Measurements from ENCODE around the gene SPATA31A6.
"Not testable (repeated sequence)": the region's sequence is repeated elsewhere in the genome, so short reads cannot be mapped to it uniquely, and the experiment has no call there.

Gene SPATA31A6

DNA sequence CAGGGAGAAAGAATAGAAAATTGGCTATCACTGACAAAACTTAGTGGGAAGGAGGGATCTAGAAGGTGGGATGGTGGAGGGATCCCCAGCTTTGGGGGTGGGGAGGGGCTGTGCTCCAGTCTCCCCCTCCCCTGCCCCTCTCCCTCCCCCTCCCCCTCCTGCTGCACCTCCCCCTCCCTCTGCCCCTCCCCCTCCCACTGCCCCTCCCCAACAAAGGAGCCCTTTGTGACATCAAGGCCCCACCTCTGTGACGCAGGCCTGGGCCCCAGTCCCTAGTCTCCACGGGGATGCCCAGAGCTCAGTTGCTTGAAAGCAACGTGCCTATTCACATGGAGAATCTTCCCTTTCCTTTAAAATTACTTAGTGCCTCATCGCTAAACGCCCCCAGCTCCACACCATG lies at the start of gene SPATA31A6:
TSS of gene SPATA31A6 (plus strand) at position 301 of the 400 bp plus-strand sequence. CDS start at position 330, 29 bp downstream.
- DNase-seq: not testable (repeated sequence)

DNA sequence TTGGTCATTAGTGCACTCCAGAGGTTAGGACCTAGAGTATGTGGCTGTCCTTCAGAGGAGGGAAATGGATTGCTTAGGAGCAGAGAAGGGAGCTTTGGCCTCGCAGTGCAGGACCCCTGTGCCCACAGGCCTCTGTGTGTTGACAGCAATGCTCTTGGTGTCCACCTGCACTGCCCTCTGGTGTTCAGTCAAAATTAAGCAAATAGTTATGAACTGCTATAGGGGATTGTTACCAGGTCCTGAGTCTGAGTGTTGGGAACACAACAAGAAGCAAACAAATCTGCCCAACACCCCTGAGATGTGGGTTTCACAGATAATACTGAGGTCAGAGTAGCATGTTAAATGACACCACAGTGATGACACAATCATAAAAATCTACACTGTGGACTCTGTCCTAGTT lies 23.2 kb upstream of the SPATA31A6 start:
- not testable (repeated sequence) for DNase-seq

DNA sequence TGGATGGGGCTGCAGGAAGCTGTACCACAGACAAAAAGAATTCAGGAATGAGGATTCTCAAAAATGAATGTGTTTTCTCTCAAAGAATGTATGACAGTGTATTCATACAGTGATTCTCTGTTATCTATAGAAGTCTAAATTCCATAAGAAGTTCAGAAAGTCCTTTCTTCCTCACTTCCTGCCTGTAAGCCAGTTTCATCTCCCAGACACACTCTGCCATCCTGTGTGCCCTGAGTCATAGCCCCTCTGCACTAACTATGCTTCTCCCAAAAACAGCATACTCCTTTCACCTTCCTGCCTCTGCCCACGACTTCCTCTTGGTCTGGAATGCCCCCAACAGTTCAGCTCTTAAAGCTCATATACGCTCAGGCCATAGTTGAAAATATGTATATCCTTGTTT lies 36.4 kb downstream of the SPATA31A6 start:
- DNase-seq: not testable (repeated sequence)

DNA sequence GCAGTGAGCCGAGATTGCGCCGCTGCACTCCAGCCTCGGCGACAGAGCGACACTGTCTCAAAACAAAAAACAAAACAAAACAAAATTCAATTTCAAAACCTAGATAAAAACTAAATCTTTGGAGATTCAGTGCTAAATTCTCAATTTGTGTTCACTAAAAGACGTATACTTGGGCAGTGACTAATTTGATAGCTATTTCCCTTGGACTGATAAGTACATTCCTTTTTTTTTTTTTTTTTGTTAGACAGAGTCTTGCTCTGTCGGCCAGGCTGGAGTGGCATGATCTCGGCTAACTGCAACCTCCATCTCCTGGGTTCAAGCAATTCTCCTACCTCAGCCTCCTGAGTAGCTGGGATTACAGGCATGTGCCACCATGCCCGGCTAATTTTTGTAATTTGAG lies 39.8 kb downstream of the SPATA31A6 start:
- not testable (repeated sequence) for DNase-seq

DNA sequence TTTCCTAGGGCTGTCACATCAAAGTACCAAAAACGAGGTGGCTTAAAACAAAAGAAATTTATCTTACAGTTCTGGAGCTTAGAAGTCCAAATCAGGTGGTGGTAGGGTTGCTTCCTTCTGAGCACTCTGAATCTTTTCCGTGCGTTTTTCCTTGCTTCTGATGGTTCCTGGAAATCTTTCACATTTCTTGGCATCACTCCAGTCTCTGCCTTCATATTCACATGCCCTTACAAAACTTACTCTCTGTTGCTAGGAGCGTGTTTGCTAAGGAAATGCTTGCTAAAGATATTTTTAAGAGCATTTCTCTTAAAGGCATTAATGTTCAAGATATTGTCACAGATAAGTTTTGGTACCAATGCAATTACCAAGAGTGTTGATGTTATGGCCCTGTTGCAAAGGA lies 49.6 kb downstream of the SPATA31A6 start:
- not testable (repeated sequence) for DNase-seq

DNA sequence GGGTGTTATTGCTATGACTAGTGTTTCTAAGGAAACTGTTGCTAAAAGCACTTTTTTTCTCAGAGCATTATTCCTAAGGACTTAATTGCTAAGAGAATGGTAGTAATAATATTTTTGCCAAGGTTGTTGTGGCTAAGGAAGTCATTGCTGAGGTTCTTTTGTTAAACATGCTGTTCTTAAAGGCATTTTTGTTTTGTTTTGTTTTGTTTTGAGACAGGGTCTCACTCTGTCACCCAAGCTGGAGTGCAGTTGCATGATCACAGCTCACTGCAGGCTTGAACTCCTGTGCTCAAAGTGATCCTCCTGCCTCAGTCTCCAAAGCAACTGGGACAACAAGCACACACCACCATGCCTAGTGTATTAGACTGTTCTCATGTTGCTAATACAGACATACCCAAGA lies 51.2 kb downstream of the SPATA31A6 start:
- DNase-seq: not testable (repeated sequence)

DNA sequence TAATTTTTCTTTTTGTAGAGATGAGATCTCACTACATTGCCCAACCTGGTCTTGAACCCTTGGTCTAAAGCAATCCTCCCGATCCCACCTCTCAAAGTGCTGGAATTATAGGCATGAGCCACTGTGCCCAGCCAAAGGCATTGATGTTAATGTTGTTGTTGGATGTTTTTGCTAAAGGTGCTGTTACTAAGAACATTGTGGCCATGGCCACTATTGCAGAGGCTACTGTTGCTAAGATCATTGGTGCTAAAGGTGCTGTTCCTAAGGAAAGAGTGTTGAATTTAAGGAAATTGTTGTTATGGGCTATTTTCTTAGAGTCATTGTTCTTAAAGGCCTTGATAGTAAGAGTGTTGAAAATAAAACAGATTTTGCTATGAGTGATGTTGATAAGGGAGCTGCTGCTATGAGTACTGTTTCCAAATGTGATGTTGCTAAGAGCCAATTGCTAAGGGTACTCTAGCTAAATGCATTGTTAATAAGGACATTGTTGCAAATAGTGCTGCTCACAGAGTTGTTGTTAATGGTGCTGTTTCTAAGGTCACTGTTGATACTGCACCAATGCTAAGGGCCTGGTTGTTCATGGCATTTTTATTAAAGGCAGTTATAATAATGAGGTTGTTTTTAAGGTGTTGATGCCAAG lies 52.0 kb downstream of the SPATA31A6 start:
- not testable (repeated sequence) for DNase-seq

DNA sequence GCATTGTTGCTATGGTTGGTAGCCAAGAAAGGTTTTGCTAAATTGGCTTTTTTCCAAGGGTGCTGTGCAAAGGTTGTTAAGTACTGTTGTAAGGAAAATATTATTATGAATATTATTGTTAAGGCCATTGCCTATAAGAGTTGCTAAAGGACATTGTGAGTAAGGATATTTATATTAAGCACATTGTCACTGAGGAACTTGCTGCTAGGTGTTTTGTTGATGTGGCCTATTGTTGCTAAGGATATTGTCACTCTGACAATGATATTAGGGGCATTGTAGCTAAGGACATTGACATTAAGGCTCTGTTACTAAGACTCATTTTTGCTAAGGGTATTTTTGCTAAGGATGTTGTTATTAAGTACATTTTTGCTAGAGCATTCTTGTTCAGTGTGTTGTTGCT lies 52.6 kb downstream of the SPATA31A6 start:
- DNase-seq: not testable (repeated sequence)

DNA sequence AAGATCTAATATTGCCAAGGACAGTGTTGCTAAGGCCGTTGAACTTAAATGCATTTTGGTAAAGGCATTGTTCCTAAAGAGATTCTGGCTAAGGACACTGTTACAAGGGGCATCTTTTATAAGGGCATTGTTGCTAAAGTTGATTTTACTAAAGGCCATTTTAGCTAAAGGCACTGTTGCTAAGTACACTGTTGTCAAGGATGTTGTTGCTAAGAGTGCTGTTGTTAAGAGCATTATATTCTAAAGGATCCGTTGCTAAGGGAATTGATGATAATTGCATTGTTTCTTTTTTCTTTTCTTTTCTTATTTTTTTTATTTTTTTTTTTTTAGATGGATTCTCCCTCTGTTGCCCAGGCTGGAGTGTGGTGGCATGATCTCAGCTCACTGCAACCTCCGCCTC lies 53.9 kb downstream of the SPATA31A6 start:
- not testable (repeated sequence) for DNase-seq

DNA sequence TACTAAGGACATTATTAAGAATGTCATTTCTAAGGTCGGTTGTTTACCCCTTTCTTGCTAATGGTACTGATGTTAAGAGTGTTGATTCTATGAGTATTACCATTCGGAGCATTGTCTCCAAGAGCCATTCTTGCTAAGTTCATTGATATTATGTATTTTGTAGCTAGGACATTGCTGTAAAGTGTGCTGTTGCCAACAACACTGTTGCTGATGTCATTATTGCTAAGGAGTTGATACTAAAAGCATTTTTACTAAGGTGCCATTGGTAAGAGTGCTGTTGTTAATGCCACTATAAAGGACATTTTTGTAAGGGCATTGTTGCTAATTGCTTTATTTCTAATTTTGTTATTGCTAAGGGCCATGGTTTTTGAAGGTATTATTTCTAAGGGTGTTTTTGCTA lies 55.4 kb downstream of the SPATA31A6 start:
- DNase-seq: not testable (repeated sequence)

Data from EL (cell line).